HG03432 (cell line): Measurements from ENCODE around the gene CSNK2B.

Experiments used
- ATAC-seq: cut with Tn5 transposase; IDR thresholded peaks from one replicate; pipeline ENCODE4 v1.9.1; 2021; ENCODE audit warnings: mild to moderate bottlenecking, moderate library complexity; ENCODE audit not compliant: unreplicated experiment

Gene CSNK2B

DNA sequence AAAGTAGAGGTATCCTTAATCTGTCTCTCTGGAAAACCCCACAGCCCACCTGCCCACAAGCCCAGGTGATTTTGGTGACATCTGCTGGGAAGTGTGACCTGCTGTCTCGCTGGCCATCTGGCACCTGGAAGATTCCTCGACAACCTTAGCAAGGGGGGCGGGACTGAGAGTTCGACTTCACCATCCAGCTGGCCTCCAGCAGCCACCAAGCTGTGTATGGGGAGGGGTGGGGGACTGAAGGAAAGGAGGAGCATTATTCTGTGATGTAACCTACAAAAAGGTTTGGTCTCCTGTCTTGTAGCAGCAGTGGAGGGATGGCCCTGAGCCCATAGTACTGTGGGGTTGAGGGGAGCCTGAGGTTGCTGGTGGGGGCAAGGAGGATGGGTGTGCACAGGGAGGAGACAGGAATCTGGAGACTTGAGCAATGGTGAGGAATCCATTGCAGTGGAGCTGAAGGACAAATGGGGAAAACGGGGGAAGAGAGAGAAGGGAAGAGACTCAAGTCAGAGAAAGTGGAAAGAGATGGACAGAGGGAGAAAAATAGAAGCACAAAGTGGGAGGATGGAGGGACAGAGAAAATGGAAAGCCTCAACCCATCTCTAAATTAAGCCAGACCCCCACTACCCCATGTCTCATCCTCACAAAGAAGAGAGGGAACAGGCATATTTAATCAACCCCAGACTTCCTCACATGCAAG lies 44.8 kb downstream of the CSNK2B start:
- ATAC-seq: no peak

- no peak for ATAC-seq
Observed at GRCh38 chr6:31711233-31711632, 45.4 kb downstream of the CSNK2B start.

DNA sequence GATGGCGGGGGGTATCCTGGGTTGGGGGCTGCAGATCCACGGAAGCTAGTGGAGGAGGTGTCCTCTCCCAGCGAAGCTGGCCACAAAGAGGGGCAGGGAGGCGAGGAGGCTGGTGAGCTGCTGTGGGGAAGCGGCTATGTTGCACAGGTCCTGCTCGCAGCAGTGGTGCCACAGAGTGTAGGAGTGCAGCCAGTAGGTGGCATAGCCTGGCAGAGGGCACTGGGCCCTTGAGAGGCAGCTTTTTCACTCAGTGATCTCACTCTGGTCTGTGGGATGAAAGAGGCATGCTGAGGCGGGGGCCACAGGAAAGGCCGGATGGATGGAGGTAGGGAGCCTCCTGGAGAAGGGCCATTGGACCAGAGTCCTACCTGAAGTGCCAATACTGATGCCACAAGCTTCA lies 46.4 kb downstream of the CSNK2B start:
- ATAC-seq: no peak

- ATAC-seq: no peak
Observed at GRCh38 chr6:31713465-31713864, 47.6 kb downstream of the CSNK2B start.

DNA sequence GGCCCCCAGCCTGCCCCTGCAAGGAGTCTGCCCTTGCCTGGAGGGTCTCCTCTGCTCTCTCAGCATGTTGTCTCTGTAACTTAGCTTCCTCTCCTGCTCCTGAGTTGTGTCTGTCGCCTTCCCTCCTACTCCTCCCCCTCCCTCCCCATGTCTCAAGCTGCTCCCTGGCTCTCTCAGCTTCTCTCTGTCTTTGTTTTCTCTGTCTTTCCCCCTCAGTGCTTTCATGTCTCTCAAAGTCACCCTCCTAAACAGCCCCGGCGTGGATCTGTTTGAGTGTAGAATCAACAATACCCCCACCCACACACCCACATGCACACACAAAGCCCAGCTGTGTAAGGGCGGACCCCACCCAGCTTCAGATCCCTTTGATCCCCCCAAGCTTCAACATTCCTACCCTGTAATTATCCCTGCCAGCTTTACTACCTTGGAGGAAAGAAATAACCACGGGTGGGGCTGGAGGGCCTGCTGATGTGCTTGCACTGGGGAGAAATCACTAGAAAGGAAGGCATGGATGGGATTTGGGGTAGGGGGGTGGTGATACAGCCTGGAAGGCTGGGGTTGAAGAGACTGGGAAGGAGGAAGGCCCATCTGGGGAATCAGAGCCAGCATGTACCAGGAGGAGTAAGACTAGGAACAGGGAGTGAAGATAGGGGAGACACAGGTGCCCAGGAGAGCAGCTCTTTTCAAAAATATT lies 48.3 kb downstream of the CSNK2B start:
- no peak for ATAC-seq

DNA sequence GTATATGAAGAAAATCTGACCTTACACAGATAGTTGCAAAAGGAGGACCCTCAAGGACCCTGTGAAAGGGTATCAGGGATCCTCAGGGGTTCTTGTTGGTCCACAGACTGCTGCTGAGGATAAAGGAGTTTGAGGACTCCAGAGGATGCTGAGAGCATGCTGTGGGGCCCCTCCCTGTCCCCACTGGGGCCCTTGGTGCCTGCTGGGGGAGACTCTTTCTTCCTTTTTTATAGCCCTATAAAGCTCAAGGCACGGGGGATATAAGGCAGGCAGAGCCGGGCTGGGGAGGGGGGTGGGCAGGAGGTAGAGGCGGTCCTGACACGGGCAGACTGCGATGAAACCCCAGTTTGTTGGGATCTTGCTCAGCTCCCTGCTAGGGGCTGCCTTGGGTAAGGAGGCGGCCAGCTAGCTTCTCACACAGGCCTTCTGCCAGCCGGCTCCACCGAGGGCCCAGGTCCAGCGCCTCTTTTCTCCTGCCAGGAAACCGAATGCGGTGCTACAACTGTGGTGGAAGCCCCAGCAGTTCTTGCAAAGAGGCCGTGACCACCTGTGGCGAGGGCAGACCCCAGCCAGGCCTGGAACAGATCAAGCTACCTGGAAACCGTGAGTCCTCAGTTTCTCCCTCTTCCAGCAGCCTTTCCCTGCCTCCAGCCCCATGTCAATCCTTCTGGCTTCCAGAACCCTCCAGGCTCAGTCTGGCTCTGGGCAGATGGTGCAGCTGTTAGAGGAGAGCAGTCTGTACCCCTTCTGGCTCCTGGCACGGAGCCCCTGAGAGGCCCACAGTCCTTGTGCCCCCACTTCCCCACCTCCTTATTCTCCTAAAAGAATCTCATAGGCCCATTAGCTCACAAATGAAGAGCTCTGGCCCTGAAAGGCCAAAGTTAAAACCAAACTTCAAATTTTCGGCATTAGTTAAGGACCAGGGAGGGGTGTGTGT lies 49.4 kb downstream of the CSNK2B start, which contains the start of gene LY6G6D:
TSS of gene LY6G6D (plus strand) at position 327 of the 937 bp plus-strand sequence. CDS start at position 335, 8 bp downstream.
- ATAC-seq: no peak

GRCh38 chr6:31717499-31718222 lies 51.8 kb downstream of the CSNK2B start:
- ATAC-seq: no peak

DNA sequence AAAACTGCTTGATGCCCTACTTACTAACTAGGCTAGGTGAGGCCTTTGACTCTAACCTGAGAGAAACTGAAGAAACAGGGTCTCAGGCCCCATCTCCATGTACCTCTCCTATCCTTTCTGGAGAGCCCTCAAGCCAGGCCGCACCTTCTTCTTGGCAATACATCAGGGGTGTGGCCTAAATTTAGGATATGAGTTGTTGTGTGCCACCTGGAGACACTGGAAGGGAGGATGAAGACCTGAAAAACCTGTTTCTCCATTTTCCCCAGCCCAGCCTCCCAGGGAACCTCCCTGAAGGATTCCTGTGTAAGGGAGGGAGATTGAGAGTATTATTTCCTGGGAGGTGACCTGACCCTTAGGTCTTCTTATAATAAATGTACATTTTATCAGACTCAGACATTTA lies 52.4 kb downstream of the CSNK2B start:
- ATAC-seq: no peak

DNA sequence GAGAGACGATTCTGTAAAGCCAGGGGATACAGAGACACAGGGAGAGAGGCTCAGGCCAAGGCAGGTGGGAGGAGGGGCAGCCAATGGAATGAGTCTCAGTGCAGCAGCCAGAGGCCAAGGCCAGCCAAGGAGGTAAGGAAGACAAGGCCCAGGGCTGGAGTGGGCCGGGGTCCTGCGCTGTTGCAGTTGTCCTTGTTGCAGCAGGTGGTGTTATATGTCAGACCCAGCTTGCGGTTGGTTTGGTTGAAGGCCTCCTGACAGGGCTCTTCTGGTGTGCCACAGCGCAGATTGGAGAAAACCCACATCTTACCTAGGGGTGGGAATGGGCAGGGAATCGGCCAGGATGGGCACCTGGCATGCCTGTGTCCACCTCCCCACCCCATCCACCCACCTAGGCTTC lies 53.1 kb downstream of the CSNK2B start:
- ATAC-seq: no peak
